Dendritic cell treated with granulocyte-macrophage colony-stimulating factor and Interleukin-4, amounts not matched to agents 40 ng/mL and 50 ng/mL, for 4 days (primary cell): ENCODE results near the gene ST6GALNAC4.

Source experiments
- H3K27ac Mint-ChIP-seq: one replicate; pipeline ENCODE4 v1.8.0; 2022; ENCODE audit warnings: mild to moderate bottlenecking, mixed read lengths
- H3K27me3 Mint-ChIP-seq: one replicate; pipeline ENCODE4 v1.8.0; 2022; ENCODE audit warnings: mild to moderate bottlenecking, mixed read lengths
- H3K36me3 Mint-ChIP-seq: one replicate; pipeline ENCODE4 v1.8.0; 2022; ENCODE audit warnings: low read depth, mixed read lengths
- H3K4me1 Mint-ChIP-seq: one replicate; pipeline ENCODE4 v1.8.0; 2022; ENCODE audit warnings: low read depth, mixed read lengths
- H3K4me3 Mint-ChIP-seq: one replicate; pipeline ENCODE4 v1.8.0; 2022; ENCODE audit warnings: mild to moderate bottlenecking, moderate library complexity, mixed read lengths
- H3K9me3 Mint-ChIP-seq: one replicate; pipeline ENCODE4 v1.8.0; 2022; ENCODE audit warnings: mixed read lengths
- intact Hi-C: fragments of 100-400 bp; cut with micrococcal nuclease; formaldehyde crosslinking; loops from one replicate; pipeline ENCODE4 v1.15.0; 2022

Gene ST6GALNAC4

GRCh38 chr9:127954831-127955293 is 38.0 kb upstream of the ST6GALNAC4 start:
- no peaks in the 10 kb centered on the region for H3K36me3 Mint-ChIP-seq
- no peak overlapping the region for H3K27ac Mint-ChIP-seq
- intact Hi-C loops, result no loop called here
- no peaks in the 10 kb centered on the region for H3K9me3 Mint-ChIP-seq
- peaks cover 28% of the 10 kb centered on the region for H3K4me1 Mint-ChIP-seq
- peaks cover 20% of the 10 kb centered on the region for H3K27me3 Mint-ChIP-seq
- no peak overlapping the region for H3K4me3 Mint-ChIP-seq

DNA sequence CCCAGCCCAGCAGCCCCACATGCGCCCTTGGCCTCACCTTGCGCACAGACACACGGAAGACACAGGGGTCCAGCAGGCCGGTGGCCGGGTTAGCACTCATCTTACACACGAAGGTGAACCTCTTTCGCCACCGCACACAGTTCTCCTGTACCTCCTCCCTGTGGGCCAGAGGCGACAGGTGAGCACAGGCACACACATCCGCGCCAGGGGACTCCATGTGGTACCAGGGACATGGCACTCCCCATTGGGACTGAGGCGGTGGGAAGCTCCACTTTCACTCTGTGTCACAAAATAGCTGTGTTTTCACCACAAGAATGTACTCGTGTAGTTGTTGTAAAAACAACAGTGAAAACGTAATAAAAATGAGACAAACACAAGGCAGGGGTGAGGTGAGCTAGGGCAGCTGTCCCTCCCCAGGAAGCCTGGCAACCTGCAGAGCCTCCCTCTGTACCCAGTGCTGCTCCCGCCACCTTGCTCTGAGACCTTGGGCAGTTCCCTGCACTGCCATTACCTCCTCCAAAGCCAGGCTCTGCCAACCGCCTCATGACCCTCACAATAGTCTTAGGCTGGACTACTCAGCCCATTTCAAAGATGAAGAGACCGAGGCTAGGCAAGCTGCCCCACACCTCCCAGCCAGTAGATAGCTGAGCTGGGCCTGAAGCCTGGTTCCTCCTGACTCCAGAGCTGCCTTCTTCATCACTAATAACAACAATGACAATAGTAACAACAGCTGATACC is 37.1 kb upstream of the ST6GALNAC4 start:
- Mint-ChIP-seq H3K27me3 (peaks cover 19% of the 10 kb centered on the region), H3K27ac (no peak overlapping the region), H3K9me3 (no peaks in the 10 kb centered on the region), H3K36me3 (no peaks in the 10 kb centered on the region), H3K4me1 (peaks cover 31% of the 10 kb centered on the region), H3K4me3 (no peak overlapping the region)
- intact Hi-C loops, result no loop called here

- no peaks in the 10 kb centered on the region for H3K36me3 Mint-ChIP-seq
- H3K4me1 Mint-ChIP-seq, result peaks cover 38% of the 10 kb centered on the region
- H3K4me3 Mint-ChIP-seq, result no peak overlapping the region
- no peaks in the 10 kb centered on the region for H3K9me3 Mint-ChIP-seq
- H3K27ac Mint-ChIP-seq, result no peak overlapping the region
- intact Hi-C loops, result no loop called here
- H3K27me3 Mint-ChIP-seq, result peaks cover 19% of the 10 kb centered on the region
Measured at GRCh38 chr9:127953154-127953553, 36.3 kb upstream of the ST6GALNAC4 start.

DNA sequence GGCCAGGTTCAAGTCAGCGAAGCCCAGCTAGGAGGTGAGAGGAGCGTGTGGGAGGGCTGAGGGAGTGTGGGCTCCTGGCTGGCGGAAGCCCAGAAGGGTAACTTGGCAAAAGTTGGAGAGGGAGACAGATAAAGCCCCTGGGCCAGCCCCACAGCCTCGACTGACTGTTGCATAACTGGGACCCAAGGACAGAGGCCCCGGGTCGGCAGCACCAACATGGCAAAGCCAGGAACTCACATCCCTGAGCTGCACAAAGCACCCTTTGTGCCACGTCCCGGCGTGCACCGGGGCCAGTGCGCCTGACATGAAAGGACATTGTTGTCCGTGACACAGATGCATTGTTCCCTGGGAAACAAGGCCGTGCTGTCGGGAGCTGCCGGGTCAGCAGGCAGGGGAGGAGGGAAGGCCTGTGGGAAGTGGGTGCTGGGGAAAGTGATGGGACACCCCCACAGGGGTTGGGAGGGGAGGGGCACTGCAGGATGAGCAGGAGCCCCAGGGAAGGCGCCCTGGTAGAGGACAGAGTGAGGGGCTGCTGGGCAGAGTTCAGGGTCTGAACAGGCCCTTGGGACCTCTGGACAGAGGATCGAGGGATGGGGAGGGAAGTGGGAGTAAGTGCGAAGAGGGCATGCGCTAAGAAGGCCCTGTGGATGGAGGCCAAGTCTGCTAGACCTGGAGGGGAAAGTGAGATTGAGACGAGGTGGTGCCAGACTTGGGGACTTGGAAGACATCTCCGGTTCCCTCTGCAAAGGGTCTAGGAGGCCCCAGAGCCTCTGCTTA is 33.9 kb upstream of the ST6GALNAC4 start:
- peaks cover 17% of the 10 kb centered on the region for H3K27me3 Mint-ChIP-seq
- intact Hi-C loops, result no loop called here
- H3K36me3 Mint-ChIP-seq, result no peaks in the 10 kb centered on the region
- peaks cover 35% of the 10 kb centered on the region for H3K4me1 Mint-ChIP-seq
- no peak overlapping the region for H3K27ac Mint-ChIP-seq
- no peaks in the 10 kb centered on the region for H3K9me3 Mint-ChIP-seq
- H3K4me3 Mint-ChIP-seq, result no peak overlapping the region

- Mint-ChIP-seq H3K27me3 (peaks cover 13% of the 10 kb centered on the region), H3K36me3 (peaks cover 6% of the 10 kb centered on the region), H3K4me3 (no peak overlapping the region), H3K9me3 (no peaks in the 10 kb centered on the region), H3K4me1 (peaks cover 28% of the 10 kb centered on the region), H3K27ac (no peak overlapping the region)
- intact Hi-C loops, result no loop called here
Measured at GRCh38 chr9:127949827-127950512, 33.1 kb upstream of the ST6GALNAC4 start.

GRCh38 chr9:127947841-127948710 is 31.2 kb upstream of the ST6GALNAC4 start:
- H3K4me3 Mint-ChIP-seq, result no peak overlapping the region

DNA sequence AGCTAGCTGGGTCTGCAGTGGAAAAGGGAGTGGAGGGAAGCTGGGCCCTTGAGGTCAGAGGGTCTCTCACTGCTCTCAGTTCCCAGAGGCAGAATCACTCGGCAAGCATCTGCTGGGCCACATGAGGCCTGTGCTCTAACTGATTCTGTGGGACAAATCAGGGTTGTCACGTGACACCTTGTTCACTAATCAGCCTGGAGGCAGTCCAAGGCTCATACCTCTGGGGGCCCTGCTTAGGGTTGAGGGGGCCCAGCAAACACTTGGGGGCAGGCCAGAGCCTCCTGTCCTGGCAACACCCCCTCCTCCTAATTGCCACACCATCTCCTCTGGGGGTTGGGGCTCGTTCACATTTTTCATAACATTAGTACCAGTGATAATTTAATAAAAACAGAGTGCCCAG is 29.9 kb upstream of the ST6GALNAC4 start:
- H3K9me3 Mint-ChIP-seq, result no peaks in the 10 kb centered on the region
- intact Hi-C loops, result no loop called here
- no peak overlapping the region for H3K27ac Mint-ChIP-seq
- peaks cover 47% of the 10 kb centered on the region for H3K4me1 Mint-ChIP-seq
- no peak overlapping the region for H3K4me3 Mint-ChIP-seq
- H3K27me3 Mint-ChIP-seq, result peaks cover 9% of the 10 kb centered on the region
- peaks cover 12% of the 10 kb centered on the region for H3K36me3 Mint-ChIP-seq

More at GRCh38 chr9:127947841-127948710, 31.2 kb upstream of the ST6GALNAC4 start:
- Mint-ChIP-seq H3K4me1 (peaks cover 39% of the 10 kb centered on the region), H3K36me3 (peaks cover 12% of the 10 kb centered on the region), H3K9me3 (no peaks in the 10 kb centered on the region), H3K27ac (no peak overlapping the region), H3K27me3 (peaks cover 9% of the 10 kb centered on the region)
- intact Hi-C loops, result no loop called here

DNA sequence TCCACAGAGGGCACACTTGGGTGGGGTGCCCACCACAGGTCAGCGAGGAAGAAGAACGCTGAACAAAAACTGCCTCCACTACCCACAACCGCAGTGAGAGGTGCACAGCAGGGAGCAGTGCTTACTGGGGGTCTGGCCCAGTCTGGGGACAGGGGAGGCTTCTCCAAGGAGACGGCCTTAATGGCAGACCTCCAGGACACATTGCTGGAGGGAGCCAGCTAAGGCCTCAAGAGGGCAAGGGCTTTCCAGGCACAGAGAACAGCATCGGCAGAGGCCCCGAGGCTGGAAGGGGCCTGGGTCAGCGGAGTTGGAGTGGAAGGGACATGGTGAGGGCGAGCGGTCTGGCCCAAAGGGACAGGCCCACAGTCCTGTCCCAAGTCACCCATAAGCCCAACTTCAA is 29.1 kb upstream of the ST6GALNAC4 start:
- Mint-ChIP-seq H3K9me3 (no peaks in the 10 kb centered on the region), H3K4me1 (peaks cover 46% of the 10 kb centered on the region), H3K27ac (no peak overlapping the region), H3K4me3 (no peak overlapping the region), H3K27me3 (peaks cover 6% of the 10 kb centered on the region), H3K36me3 (peaks cover 12% of the 10 kb centered on the region)
- intact Hi-C loops, result no loop called here

- intact Hi-C loops, result no loop called here
- H3K4me3 Mint-ChIP-seq, result no peak overlapping the region
- peaks cover 40% of the 10 kb centered on the region for H3K4me1 Mint-ChIP-seq
- peaks cover 12% of the 10 kb centered on the region for H3K36me3 Mint-ChIP-seq
- H3K9me3 Mint-ChIP-seq, result no peaks in the 10 kb centered on the region
- H3K27me3 Mint-ChIP-seq, result peaks cover 3% of the 10 kb centered on the region
- no peak overlapping the region for H3K27ac Mint-ChIP-seq
Measured at GRCh38 chr9:127945338-127945737, 28.5 kb upstream of the ST6GALNAC4 start.

GRCh38 chr9:127944586-127945218 is 27.9 kb upstream of the ST6GALNAC4 start:
- Mint-ChIP-seq H3K27ac (no peak overlapping the region), H3K4me1 (peaks cover 37% of the 10 kb centered on the region), H3K4me3 (no peak overlapping the region), H3K27me3 (no peaks in the 10 kb centered on the region), H3K9me3 (no peaks in the 10 kb centered on the region), H3K36me3 (peaks cover 12% of the 10 kb centered on the region)
- intact Hi-C loops, result no loop called here

GRCh38 chr9:127943731-127944144 is 26.9 kb upstream of the ST6GALNAC4 start:
- Mint-ChIP-seq H3K27me3 (no peaks in the 10 kb centered on the region), H3K36me3 (peaks cover 12% of the 10 kb centered on the region), H3K4me1 (peaks cover 32% of the 10 kb centered on the region), H3K9me3 (no peaks in the 10 kb centered on the region), H3K27ac (peak overlapping the region; percentile 50), H3K4me3 (no peak overlapping the region)
- intact Hi-C loops, result loop anchor here (1.0 to 2.0 kb wide), 2 partner anchors 92 to 173 kb away; no protein-coding TSS in a partner anchor

DNA sequence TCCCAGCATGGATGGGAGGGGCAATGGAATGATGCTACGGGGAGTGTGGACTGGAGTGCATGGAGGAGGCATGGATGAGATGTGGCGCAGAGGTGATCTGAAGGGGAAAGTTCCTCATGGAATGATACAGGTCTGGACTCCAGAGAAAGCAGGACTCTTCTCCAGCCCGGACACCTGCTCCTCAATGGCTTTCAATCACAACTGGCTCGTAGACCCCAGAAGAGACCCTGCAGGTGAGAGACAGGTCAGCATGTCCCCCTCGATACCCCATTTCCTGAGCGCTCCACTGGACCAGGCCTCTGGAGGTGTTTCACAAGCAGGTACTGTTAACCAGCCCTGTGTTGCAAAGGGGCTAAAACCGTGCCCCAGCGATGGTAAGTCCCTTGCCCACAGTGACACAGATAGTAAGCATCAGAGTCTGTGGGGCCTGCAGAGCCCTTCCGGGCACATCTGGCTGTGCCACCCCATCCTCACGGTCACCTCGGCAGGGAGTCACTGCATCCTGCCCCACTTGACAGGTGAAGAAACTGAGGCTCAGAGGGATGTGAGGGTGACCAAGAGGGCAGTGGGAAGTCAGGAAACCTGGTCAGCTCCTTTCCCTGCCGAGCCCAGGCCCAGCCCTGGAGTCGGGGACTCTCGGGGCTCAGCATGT is 26.3 kb upstream of the ST6GALNAC4 start:
- Mint-ChIP-seq H3K9me3 (no peaks in the 10 kb centered on the region), H3K4me1 (peaks cover 27% of the 10 kb centered on the region), H3K27me3 (no peaks in the 10 kb centered on the region), H3K27ac (peak overlapping the region; percentile 50), H3K36me3 (peaks cover 12% of the 10 kb centered on the region), H3K4me3 (no peak overlapping the region)
- intact Hi-C loops, result loop anchor here (1.0 to 2.0 kb wide), 2 partner anchors 92 to 174 kb away; no protein-coding TSS in a partner anchor
